ENCODE data around the gene CASK. TPM values are rescaled to one million over a fixed set of nuclear protein-coding genes. Genes with fewer than 3 reads are reported as not detected.
"Not testable (repeated sequence)": the region's sequence is repeated elsewhere in the genome, so short reads cannot be mapped to it uniquely, and the experiment has no call there.

Gene CASK
- total and polyA plus RNA-seq, 2 experiments from 2014 or later: 82.9 to 95.7 TPM

DNA sequence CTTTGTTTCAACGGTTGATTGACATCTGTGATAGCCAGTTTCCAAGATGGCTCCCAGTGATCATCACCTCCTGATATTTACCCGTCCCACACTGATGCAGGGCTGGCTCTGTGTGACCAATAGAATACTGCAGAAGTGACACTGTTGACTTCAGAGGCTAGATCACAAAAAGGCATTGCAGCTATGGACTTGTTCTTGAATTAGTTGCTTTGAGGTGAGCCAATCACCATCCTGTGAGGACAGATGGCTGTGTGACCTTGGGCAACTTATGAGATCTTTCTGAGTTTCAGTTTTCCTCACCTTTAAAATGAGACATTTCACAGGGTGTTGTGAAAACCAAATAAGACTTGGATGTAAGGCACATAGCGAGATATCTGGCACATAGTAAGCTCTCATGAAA is 201.1 kb downstream of the CASK start:
- no peaks in the 10 kb centered on the region for H3K79me2 ChIP-seq
- no peaks in the 10 kb centered on the region for H3K9me3 ChIP-seq (ENCODE audit: low read depth)
- no peaks in the 10 kb centered on the region for H3K36me3 ChIP-seq (replicated peaks; ENCODE audit: insufficient read depth, low read depth)
- H3K27me3 ChIP-seq: no peaks in the 10 kb centered on the region
- no peaks in the 10 kb centered on the region for H3K9me2 ChIP-seq (replicated peaks; ENCODE audit: insufficient read depth)
- no peak overlapping the region for H3K4me3 ChIP-seq
- H2AFZ ChIP-seq: no peak overlapping the region
- no peaks in the 10 kb centered on the region for H4K20me1 ChIP-seq (ENCODE audit: insufficient read depth, poor library complexity, severe bottlenecking)
- peaks cover 6% of the 10 kb centered on the region for H3K4me1 ChIP-seq (ENCODE audit: insufficient read depth)
- H3K27ac ChIP-seq: no peak overlapping the region
- WGBS (ENCODE audit: low lambda C conversion rate, missing lambda C conversion rate): 78% methylated on average over 3 of the region's 3 CpGs
- TF ChIP-seq EZH2phosphoT487 (IDR thresholded peaks at IDR 0.05; ENCODE audit: low read depth, severe bottlenecking, unreplicated experiment): no peak
- TF ChIP-seq, protein P1, sequence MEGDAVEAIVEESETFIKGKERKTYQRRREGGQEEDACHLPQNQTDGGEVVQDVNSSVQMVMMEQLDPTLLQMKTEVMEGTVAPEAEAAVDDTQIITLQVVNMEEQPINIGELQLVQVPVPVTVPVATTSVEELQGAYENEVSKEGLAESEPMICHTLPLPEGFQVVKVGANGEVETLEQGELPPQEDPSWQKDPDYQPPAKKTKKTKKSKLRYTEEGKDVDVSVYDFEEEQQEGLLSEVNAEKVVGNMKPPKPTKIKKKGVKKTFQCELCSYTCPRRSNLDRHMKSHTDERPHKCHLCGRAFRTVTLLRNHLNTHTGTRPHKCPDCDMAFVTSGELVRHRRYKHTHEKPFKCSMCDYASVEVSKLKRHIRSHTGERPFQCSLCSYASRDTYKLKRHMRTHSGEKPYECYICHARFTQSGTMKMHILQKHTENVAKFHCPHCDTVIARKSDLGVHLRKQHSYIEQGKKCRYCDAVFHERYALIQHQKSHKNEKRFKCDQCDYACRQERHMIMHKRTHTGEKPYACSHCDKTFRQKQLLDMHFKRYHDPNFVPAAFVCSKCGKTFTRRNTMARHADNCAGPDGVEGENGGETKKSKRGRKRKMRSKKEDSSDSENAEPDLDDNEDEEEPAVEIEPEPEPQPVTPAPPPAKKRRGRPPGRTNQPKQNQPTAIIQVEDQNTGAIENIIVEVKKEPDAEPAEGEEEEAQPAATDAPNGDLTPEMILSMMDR (IDR thresholded peaks at IDR 0.05; ENCODE audit: poor library complexity): no peak
- no peak for TF ChIP-seq EZH2 (IDR thresholded peaks at IDR 0.05; ENCODE audit: borderline replicate concordance)
- DNase-seq (ENCODE audit: low spot score): no peak
- no peak overlapping the region for H3K4me2 ChIP-seq

DNA sequence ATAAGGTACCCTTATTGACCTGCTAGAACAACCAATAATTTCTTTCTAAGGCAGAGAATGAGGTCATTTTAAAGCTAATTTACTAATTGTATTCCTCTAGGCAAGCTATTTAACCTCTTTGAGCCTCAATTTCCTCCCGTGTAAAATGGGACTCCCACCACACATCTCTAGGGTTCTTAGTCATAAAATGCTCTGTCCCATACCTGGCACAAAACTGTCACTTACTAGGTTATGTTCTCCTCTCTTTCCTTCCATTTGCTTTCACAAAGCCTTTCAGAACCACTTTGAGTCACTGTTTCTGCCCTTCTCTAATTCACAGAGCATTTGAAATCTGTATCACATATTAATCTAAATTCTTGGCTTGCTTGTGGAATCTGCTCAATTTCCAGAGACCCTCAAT is 201.8 kb downstream of the CASK start:
- TF ChIP-seq, protein P1 (IDR thresholded peaks at IDR 0.05; ENCODE audit: poor library complexity): no peak
- TF ChIP-seq EZH2 (IDR thresholded peaks at IDR 0.05; ENCODE audit: borderline replicate concordance) (no peak), EZH2phosphoT487 (IDR thresholded peaks at IDR 0.05; ENCODE audit: low read depth, severe bottlenecking, unreplicated experiment) (no peak)
- H3K9me2 ChIP-seq (replicated peaks; ENCODE audit: insufficient read depth): no peaks in the 10 kb centered on the region
- no peaks in the 10 kb centered on the region for H3K9me3 ChIP-seq (ENCODE audit: low read depth)
- DNase-seq (ENCODE audit: low spot score): no peak
- no peak overlapping the region for H3K4me3 ChIP-seq
- H3K27me3 ChIP-seq: no peaks in the 10 kb centered on the region
- 56% methylated on average over 1 of the region's 1 CpG for WGBS (ENCODE audit: low lambda C conversion rate, missing lambda C conversion rate)
- H3K36me3 ChIP-seq (replicated peaks; ENCODE audit: insufficient read depth, low read depth): no peaks in the 10 kb centered on the region
- no peak overlapping the region for H3K4me2 ChIP-seq
- no peaks in the 10 kb centered on the region for H4K20me1 ChIP-seq (ENCODE audit: insufficient read depth, poor library complexity, severe bottlenecking)
- peaks cover 6% of the 10 kb centered on the region for H3K4me1 ChIP-seq (ENCODE audit: insufficient read depth)
- no peak overlapping the region for H2AFZ ChIP-seq
- H3K79me2 ChIP-seq: no peaks in the 10 kb centered on the region
- no peak overlapping the region for H3K27ac ChIP-seq

DNA sequence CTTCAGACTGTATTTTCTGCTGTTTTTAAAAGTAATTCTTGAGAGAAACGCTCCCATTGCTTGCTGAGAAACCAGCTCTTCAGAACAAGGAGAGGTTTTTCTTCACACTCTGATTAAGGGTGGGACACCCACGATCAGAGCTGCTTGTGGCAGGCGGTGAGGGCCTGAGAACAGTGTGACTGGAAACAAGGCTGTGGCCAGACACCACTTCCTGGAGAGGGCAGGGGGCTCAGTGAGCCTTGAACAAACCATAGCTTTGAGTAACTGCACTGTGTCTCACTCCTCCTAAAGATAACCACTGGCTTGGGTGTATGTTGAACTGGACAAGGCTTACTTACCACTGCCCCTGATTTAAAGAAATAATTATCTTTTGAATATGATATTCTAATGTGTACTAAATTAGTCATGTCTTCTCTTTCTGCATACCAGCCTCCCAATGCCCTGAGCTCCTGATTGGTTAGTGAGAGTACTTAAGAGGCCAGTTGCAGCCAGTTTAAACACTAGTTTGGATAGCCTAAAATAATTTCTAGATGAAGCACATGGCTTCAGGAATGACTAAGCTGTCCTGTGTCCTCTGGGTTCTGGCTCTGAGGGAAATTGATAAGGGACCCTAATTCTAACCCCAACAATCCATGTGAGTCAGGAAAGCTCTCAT is 203.1 kb downstream of the CASK start:
- no peaks in the 10 kb centered on the region for H3K36me3 ChIP-seq (replicated peaks; ENCODE audit: insufficient read depth, low read depth)
- H2AFZ ChIP-seq: no peak overlapping the region
- H3K4me3 ChIP-seq: no peak overlapping the region
- H3K9me2 ChIP-seq (replicated peaks; ENCODE audit: insufficient read depth): no peaks in the 10 kb centered on the region
- no peak for DNase-seq (ENCODE audit: low spot score)
- H3K4me2 ChIP-seq: no peak overlapping the region
- TF ChIP-seq EZH2phosphoT487 (IDR thresholded peaks at IDR 0.05; ENCODE audit: low read depth, severe bottlenecking, unreplicated experiment): no peak
- TF ChIP-seq EZH2 (IDR thresholded peaks at IDR 0.05; ENCODE audit: borderline replicate concordance): no peak
- TF ChIP-seq, protein P1 (IDR thresholded peaks at IDR 0.05; ENCODE audit: poor library complexity): no peak
- H3K9me3 ChIP-seq (ENCODE audit: low read depth): no peaks in the 10 kb centered on the region
- H3K79me2 ChIP-seq: no peaks in the 10 kb centered on the region
- no peaks in the 10 kb centered on the region for H4K20me1 ChIP-seq (ENCODE audit: insufficient read depth, poor library complexity, severe bottlenecking)
- H3K27ac ChIP-seq: peak overlapping the region; percentile 85
- H3K27me3 ChIP-seq: no peaks in the 10 kb centered on the region
- WGBS (ENCODE audit: low lambda C conversion rate, missing lambda C conversion rate): 57% methylated on average over 3 of the region's 3 CpGs
- H3K4me1 ChIP-seq (ENCODE audit: insufficient read depth): peaks cover 12% of the 10 kb centered on the region

DNA sequence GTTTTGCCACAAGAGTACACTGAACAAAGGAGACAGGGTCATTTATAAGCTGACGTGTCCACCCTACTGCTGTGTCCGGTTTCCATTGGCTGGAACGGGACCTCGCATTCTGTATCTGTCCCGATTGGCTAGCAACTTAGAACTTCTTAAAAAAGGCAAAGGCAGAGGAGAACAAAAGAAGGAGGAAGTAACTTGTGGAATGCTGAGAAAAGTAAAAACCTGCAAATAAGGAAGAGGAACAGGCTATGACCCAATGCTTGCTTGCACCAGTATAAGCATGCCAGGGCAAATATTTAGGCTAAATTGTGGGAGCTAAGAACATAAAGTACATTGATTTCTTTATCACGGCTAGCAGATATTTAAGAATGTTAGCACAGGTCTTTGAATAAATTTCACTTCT is 203.7 kb downstream of the CASK start:
- H3K27me3 ChIP-seq; H2AFZ ChIP-seq; DNase-seq (ENCODE audit: low spot score); H3K4me3 ChIP-seq; H4K20me1 ChIP-seq (ENCODE audit: insufficient read depth, poor library complexity, severe bottlenecking); H3K79me2 ChIP-seq; H3K36me3 ChIP-seq (replicated peaks; ENCODE audit: insufficient read depth, low read depth); H3K9me2 ChIP-seq (replicated peaks; ENCODE audit: insufficient read depth); H3K9me3 ChIP-seq (ENCODE audit: low read depth); H3K4me2 ChIP-seq: not testable (repeated sequence)
- WGBS (ENCODE audit: low lambda C conversion rate, missing lambda C conversion rate): 81% methylated on average over 6 of the region's 6 CpGs
- Histone ChIP-seq H3K4me1 (ENCODE audit: insufficient read depth) (peaks cover 12% of the 10 kb centered on the region), H3K27ac (peak overlapping the region; percentile 85)
